ENCODE results near the gene TCF4.

TCF4 gene

GRCh38 chr18:55627007-55627406 is 39.0 kb upstream of the TCF4 start:
- in situ Hi-C loops (cut with MboI; ENCODE audit: low pct_unique_long_range_greater_than_20kb, low sequenced_read_pairs, unreplicated experiment): no loop called here
- TF ChIP-seq CTCF (IDR thresholded peaks at IDR 0.05; ENCODE audit: extremely low read depth, insufficient read depth, missing control alignments): no peak
- DNase-seq (ENCODE audit: low spot score): no peak

- TF ChIP-seq CTCF (IDR thresholded peaks at IDR 0.05; ENCODE audit: extremely low read depth, insufficient read depth, missing control alignments): no peak
Measured at GRCh38 chr18:55625901-55626300, 37.9 kb upstream of the TCF4 start.

GRCh38 chr18:55623626-55624025 is 35.6 kb upstream of the TCF4 start:
- TF ChIP-seq CTCF (IDR thresholded peaks at IDR 0.05; ENCODE audit: extremely low read depth, insufficient read depth, missing control alignments): no peak
- in situ Hi-C loops (cut with MboI; ENCODE audit: low pct_unique_long_range_greater_than_20kb, low sequenced_read_pairs, unreplicated experiment): no loop called here
- DNase-seq (ENCODE audit: low spot score): no peak

More at GRCh38 chr18:55625901-55626300, 37.9 kb upstream of the TCF4 start:
- in situ Hi-C loops (cut with MboI; ENCODE audit: low pct_unique_long_range_greater_than_20kb, low sequenced_read_pairs, unreplicated experiment): no loop called here
- DNase-seq (ENCODE audit: low spot score): no peak

GRCh38 chr18:55610506-55610905 is 22.5 kb upstream of the TCF4 start:
- in situ Hi-C loops (cut with MboI; ENCODE audit: low pct_unique_long_range_greater_than_20kb, low sequenced_read_pairs, unreplicated experiment): no loop called here

GRCh38 chr18:55609160-55609825 is 21.3 kb upstream of the TCF4 start:
- no peak for TF ChIP-seq CTCF (IDR thresholded peaks at IDR 0.05; ENCODE audit: extremely low read depth, insufficient read depth, missing control alignments)
- in situ Hi-C loops (cut with MboI; ENCODE audit: low pct_unique_long_range_greater_than_20kb, low sequenced_read_pairs, unreplicated experiment): no loop called here
- DNase-seq (ENCODE audit: low spot score): no peak

More at GRCh38 chr18:55610506-55610905, 22.5 kb upstream of the TCF4 start:
- DNase-seq (ENCODE audit: low spot score): no peak
- no peak for TF ChIP-seq CTCF (IDR thresholded peaks at IDR 0.05; ENCODE audit: extremely low read depth, insufficient read depth, missing control alignments)

GRCh38 chr18:55608497-55608896 is 20.5 kb upstream of the TCF4 start:
- DNase-seq (ENCODE audit: low spot score): no peak
- no peak for TF ChIP-seq CTCF (IDR thresholded peaks at IDR 0.05; ENCODE audit: extremely low read depth, insufficient read depth, missing control alignments)
- in situ Hi-C loops (cut with MboI; ENCODE audit: low pct_unique_long_range_greater_than_20kb, low sequenced_read_pairs, unreplicated experiment): no loop called here

All from GM13977 (cell line).